MCF 10A (cell line): ENCODE results near the gene PSMD5. TPM values are rescaled to one million over a fixed set of nuclear protein-coding genes. Genes with fewer than 3 reads are reported as not detected.
A peak's percentile ranks its signal among the peaks of the same experiment; 100 is the strongest.

Experiments used
- Bru-seq: library from RNA; stranded (reverse); fragments of 400-500 nt; gene quantifications from one replicate; lab custom pipeline; 2021; lab: Mats Ljungman, UMichigan
- BruChase-seq, 2 experiments: library from RNA; stranded (reverse); fragments of 400-500 nt; gene quantifications; one replicate each; lab custom pipeline; 2021; lab: Mats Ljungman, UMichigan
- BruUV-seq: library from RNA; stranded (reverse); fragments of 400-500 nt; replicated peaks from 2 replicates; lab custom pipeline; 2021; lab: Mats Ljungman, UMichigan
- CTCF ChIA-PET: fragments of 300-600 bp; sonication (Branson Sonifier 250); formaldehyde crosslinking; extraction: SDS; loops from one replicate; lab custom pipeline; 2021; ENCODE audit warnings: antibody characterized with exemption, inconsistent platforms; lab: Yijun Ruan, JAX
- POLR2A ChIA-PET: fragments of 300-600, 350-650 bp; sonication (Branson Sonifier 250); formaldehyde crosslinking; extraction: SDS; loops from one replicate; lab custom pipeline; 2020; ENCODE audit warnings: antibody characterized with exemption, inconsistent platforms; lab: Yijun Ruan, JAX
- DNase-seq: peaks from one replicate; pipeline ENCODE4 v3.0.0-alpha.2; 2018; ENCODE audit not compliant: unreplicated experiment
- H3K27ac Mint-ChIP-seq: one replicate; pipeline ENCODE4 v1.8.0; 2022; ENCODE audit warnings: mild to moderate bottlenecking, low read depth, mixed read lengths; ENCODE audit not compliant: unreplicated experiment
- H3K27me3 Mint-ChIP-seq: one replicate; pipeline ENCODE4 v1.8.0; 2022; ENCODE audit warnings: mixed read lengths; ENCODE audit not compliant: insufficient read depth, unreplicated experiment
- H3K36me3 Mint-ChIP-seq: one replicate; pipeline ENCODE4 v1.8.0; 2022; ENCODE audit warnings: mild to moderate bottlenecking, moderate library complexity, mixed read lengths; ENCODE audit not compliant: insufficient read depth, unreplicated experiment
- H3K4me1 Mint-ChIP-seq: one replicate; pipeline ENCODE4 v1.8.0; 2022; ENCODE audit warnings: mixed read lengths; ENCODE audit not compliant: insufficient read depth, unreplicated experiment
- H3K4me3 Mint-ChIP-seq: one replicate; pipeline ENCODE4 v1.8.0; 2022; ENCODE audit warnings: mild to moderate bottlenecking, moderate library complexity, mixed read lengths; ENCODE audit not compliant: unreplicated experiment
- H3K9me3 Mint-ChIP-seq: one replicate; pipeline ENCODE4 v1.8.0; 2022; ENCODE audit warnings: mixed read lengths; ENCODE audit not compliant: unreplicated experiment
- CTCF ChIP-seq: fragments of 200-600 bp; IDR thresholded peaks from one replicate; pipeline ENCODE4 v1.8.0; 2022; ENCODE audit warnings: antibody characterized with exemption, mild to moderate bottlenecking; ENCODE audit not compliant: unreplicated experiment
- intact Hi-C: fragments of 100-400 bp; cut with micrococcal nuclease; formaldehyde crosslinking; loops from 2 replicates; pipeline ENCODE4 v1.14.1; 2022
- long read RNA-seq: library from polyadenylated mRNA; stranded (forward); transcript quantifications from one replicate; pipeline ENCODE4 v2.0.0, GENCODE V29; 2022
- total RNA-seq: library from RNA; stranded (reverse); gene quantifications from 2 replicates; pipeline ENCODE4 v1.2.3, GENCODE V29; 2022

The PSMD5 gene
- 71.0 and 91.0 TPM in 2 replicates for total RNA-seq
- Bru-seq, nascent RNA: percentile 89 among the genes with signal in this experiment
- BruChase-seq, experiment 1, labeled RNA remaining after a 6-hour chase: percentile 94 among the genes with signal in this experiment
- percentile 91 among the genes with signal in this experiment for BruChase-seq, experiment 2, labeled RNA remaining after a 2-hour chase
- long read RNA-seq, transcript PSMD5-201 (10 exons, 3,443 nt): major isoform, 241 of 268 reads
- long read RNA-seq, partial matches to known transcripts: 7 of 268 reads
- long read RNA-seq, other reads (novel, unspliced or antisense): 18 of 268 reads

GRCh38 chr9:120842685-120843485, at the start of gene PSMD5:
Gene PSMD5 (minus strand): TSS chr9:120842922. CDS start chr9:120842909, 13 bp downstream.
- Mint-ChIP-seq H3K9me3 (no peaks in the 10 kb centered on the region), H3K27ac (peak within 1 kb of the TSS; percentile 99), H3K36me3 (peaks cover 64% of the 10 kb centered on the region), H3K4me1 (peaks cover 31% of the 10 kb centered on the region), H3K4me3 (peak within 1 kb of the TSS; percentile 100), H3K27me3 (no peaks in the 10 kb centered on the region)
- TF ChIP-seq CTCF: no peak
- ChIA-PET POLR2A (interaction anchor here (0.7 to 3.5 kb wide), 21 partner anchors 10 to 279 kb away, joined by 3 to 45 read pairs (median 4); partner anchors contain the start of gene FBXW2), CTCF (interaction anchor here (0.7 to 1.4 kb wide), 7 partner anchors 9 to 97 kb away, joined by 3 to 6 read pairs (median 3); no protein-coding TSS in a partner anchor)
- peak; percentile 100 for DNase-seq
- BruUV-seq: no TSS peak
- intact Hi-C loops: loop anchor here (1.0 to 5.0 kb wide), 3 partner anchors 34 to 93 kb away; partner anchors contain the start of genes FBXW2 and PHF19

DNA sequence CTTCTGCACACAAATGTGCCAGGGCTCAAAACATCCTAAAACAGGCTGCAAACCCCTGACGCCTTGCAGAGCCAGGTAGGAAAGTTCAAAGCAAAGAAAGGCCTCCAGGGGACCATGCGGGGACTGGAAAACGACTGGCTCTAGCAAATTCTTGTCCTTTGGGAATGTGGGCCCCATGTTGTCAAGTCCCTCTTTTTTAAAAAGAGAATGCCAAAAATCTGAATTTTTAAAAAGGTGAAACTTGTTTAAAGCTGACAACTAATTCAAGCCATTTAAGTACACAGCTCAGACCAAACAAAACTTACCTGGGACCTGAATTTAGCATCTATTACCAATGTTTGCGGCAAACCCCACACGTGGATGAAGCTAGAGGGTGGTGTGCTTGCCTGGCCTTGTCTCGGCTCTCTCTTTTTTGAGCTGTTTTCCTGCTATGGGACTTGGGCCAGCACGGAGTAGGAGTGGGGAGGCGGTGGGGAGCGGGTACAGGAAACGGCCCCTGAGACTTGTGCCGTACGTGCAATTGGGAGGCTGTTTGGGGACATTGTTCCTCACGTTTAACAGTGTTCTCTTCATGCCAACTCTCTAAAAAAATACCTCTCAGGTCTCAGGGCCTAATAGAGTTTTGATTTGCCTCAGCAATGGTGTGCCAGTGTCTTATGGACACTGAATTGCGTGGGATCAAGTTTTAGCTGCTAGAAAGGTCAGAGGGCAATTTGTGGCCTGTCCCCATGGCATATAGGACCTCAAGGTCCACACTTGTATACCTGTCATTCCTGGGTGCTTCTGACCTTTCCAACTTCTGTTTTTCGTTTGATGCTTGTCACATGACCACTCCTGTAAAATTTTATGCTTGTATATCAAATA, 49.4 kb upstream of the PSMD5 start:
- Mint-ChIP-seq H3K4me3 (no peak overlapping the region), H3K36me3 (no peaks in the 10 kb centered on the region), H3K4me1 (peaks cover 13% of the 10 kb centered on the region), H3K27me3 (no peaks in the 10 kb centered on the region), H3K9me3 (no peaks in the 10 kb centered on the region), H3K27ac (no peak overlapping the region)
- POLR2A ChIA-PET: interaction anchor here (1.3 kb wide), 1 partner anchor 12 kb away, joined by 3 read pairs; no protein-coding TSS in a partner anchor
- intact Hi-C loops: no loop called here
- DNase-seq: no peak
- no TSS peak for BruUV-seq
- no peak for TF ChIP-seq CTCF
- CTCF ChIA-PET: interaction anchor here (0.6 kb wide), 1 partner anchor 589 kb away, joined by 3 read pairs; no protein-coding TSS in a partner anchor

GRCh38 chr9:120891245-120891883, 48.6 kb upstream of the PSMD5 start:
- DNase-seq: no peak
- CTCF ChIA-PET: interaction anchor here (0.6 kb wide), 1 partner anchor 79 kb away, joined by 5 read pairs; no protein-coding TSS in a partner anchor
- no peak overlapping the region for H3K4me3 Mint-ChIP-seq
- no peaks in the 10 kb centered on the region for H3K9me3 Mint-ChIP-seq
- intact Hi-C loops: no loop called here
- no peaks in the 10 kb centered on the region for H3K27me3 Mint-ChIP-seq
- no peak overlapping the region for H3K27ac Mint-ChIP-seq
- no TSS peak for BruUV-seq
- H3K36me3 Mint-ChIP-seq: no peaks in the 10 kb centered on the region
- TF ChIP-seq CTCF: no peak
- POLR2A ChIA-PET: interaction anchor here (1.3 kb wide), 1 partner anchor 11 kb away, joined by 3 read pairs; no protein-coding TSS in a partner anchor
- peaks cover 13% of the 10 kb centered on the region for H3K4me1 Mint-ChIP-seq
